Small intestine (tissue), 7 donors: ENCODE data around the gene TRIM32. TPM values are rescaled to one million over a fixed set of nuclear protein-coding genes. Genes with fewer than 3 reads are reported as not detected.

Source experiments
- DNase-seq, 2 donors: peaks; one replicate each; pipeline versions ENCODE4 v3.0.0 to v3.0.0-alpha.2; 2013
- FAIRE-seq: peaks from 2 replicates; lab custom pipeline; 2012; peaks lifted over from hg19 to GRCh38; lab: Jason Lieb, UNC
- H3K27ac ChIP-seq, 3 donors: one replicate each; pipeline ENCODE4 v1.5.1; 2013; ENCODE audit warnings: low read length in 2 of 3, mild to moderate bottlenecking in 2 of 3, control low read depth in 1 of 3, inconsistent platforms in 1 of 3, low read depth in 1 of 3, moderate library complexity in 1 of 3
- H3K27me3 ChIP-seq, 3 donors: one replicate each; pipeline ENCODE4 v1.6.1; 2013; ENCODE audit warnings: low read length in 3 of 3, inconsistent platforms in 1 of 3; ENCODE audit not compliant: control insufficient read depth in 3 of 3, insufficient read depth in 3 of 3
- H3K36me3 ChIP-seq, 3 donors: one replicate each; pipeline ENCODE4 v1.6.1; 2013; ENCODE audit warnings: low read length in 3 of 3, inconsistent platforms in 1 of 3, low read depth in 1 of 3, mild to moderate bottlenecking in 1 of 3, moderate library complexity in 1 of 3; ENCODE audit not compliant: control insufficient read depth in 3 of 3, insufficient read depth in 2 of 3
- H3K4me1 ChIP-seq, 3 donors: one replicate each; pipeline ENCODE4 v1.6.1; 2013; ENCODE audit warnings: low read length in 2 of 3, inconsistent platforms in 1 of 3, low read depth in 1 of 3, mild to moderate bottlenecking in 1 of 3, moderate library complexity in 1 of 3; ENCODE audit not compliant: control insufficient read depth in 3 of 3, insufficient read depth in 2 of 3
- H3K4me3 ChIP-seq, 3 donors: one replicate each; pipeline ENCODE4 v1.5.1; 2013; ENCODE audit warnings: low read length in 3 of 3, control low read depth in 1 of 3, inconsistent platforms in 1 of 3, low read depth in 1 of 3, mild to moderate bottlenecking in 1 of 3, moderate library complexity in 1 of 3
- H3K9me3 ChIP-seq, 2 donors: one replicate each; pipeline ENCODE4 v1.6.1; 2013; ENCODE audit warnings: low read depth in 1 of 2, low read length in 1 of 2; ENCODE audit not compliant: control insufficient read depth in 2 of 2, insufficient read depth in 1 of 2
- WGBS, 3 donors: extraction: QIAGEN DNeasy Blood & Tissue Kit; methylation state at CpG; one replicate each; pipeline ENCODE4 v1.1.7; 2013; 5-methylcytosine and 5-hydroxymethylcytosine counted together
- polyA plus RNA-seq, 4 donors: library from polyadenylated mRNA; stranded (reverse) in 3 of 4; unstranded in 1 of 4; fragments of 200-250 nt in 3 of 4; fragments of 120-200 nt in 1 of 4; gene quantifications; one replicate each; pipeline versions ENCODE4 v1.2.1 to v1.2.3, GENCODE V29; 2013
- donor health status: healthy with polysubstance abuse.
- donor health status: control.
- donor health status: control.
- donor health status: Bipolar disorder and iron deficiency.
- donor health status: healthy.

The TRIM32 gene
- polyA plus RNA-seq, 4 donors: 3.8 to 44.8 (median 7.0) TPM

- DNase-seq (no peak), FAIRE-seq (no peak)
- Histone ChIP-seq H3K27ac (no peak overlapping the region), H3K4me1 (no peaks in the 10 kb centered on the region), H3K4me3 (no peak overlapping the region), H3K27me3 (peaks cover 0 to 3% (median 0%) of the 10 kb centered on the region in 3 donors), H3K9me3 (no peaks in the 10 kb centered on the region), H3K36me3 (no peaks in the 10 kb centered on the region)
- 92 to 98% (median 94%) methylated on average over 4 of the region's 4 CpGs for whole genome bisulfite sequencing, 3 donors
Measured at GRCh38 chr9:116718111-116718510, 31.0 kb downstream of the TRIM32 start.

GRCh38 chr9:116720111-116720510, 33.0 kb downstream of the TRIM32 start:
- 81 to 90% (median 90%) methylated on average over 2 of the region's 2 CpGs for WGBS, 3 donors
- FAIRE-seq: no peak
- Histone ChIP-seq H3K4me3 (no peak overlapping the region), H3K27me3 (peaks cover 0 to 3% (median 0%) of the 10 kb centered on the region in 3 donors), H3K4me1 (no peaks in the 10 kb centered on the region), H3K9me3 (no peaks in the 10 kb centered on the region), H3K27ac (no peak overlapping the region), H3K36me3 (no peaks in the 10 kb centered on the region)
- no peak for DNase-seq

DNA sequence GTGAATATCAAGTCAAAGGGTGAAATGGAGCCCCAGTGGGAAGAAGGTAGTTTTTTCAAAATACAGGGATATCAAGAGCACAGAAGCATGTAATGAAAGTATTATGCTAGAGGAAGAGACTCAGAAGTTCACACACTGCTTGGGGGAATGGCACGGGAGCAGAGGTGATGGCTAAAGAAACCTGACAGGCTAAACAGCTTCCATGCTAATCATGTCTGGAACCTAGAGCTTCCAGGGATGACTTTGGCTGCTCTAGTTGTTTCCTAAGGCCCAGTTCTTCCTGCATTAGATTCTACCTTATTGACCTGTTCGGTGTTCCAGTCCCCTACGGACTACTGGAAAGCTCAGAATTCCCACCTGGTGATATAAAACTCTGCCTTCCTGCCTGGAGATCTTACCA, 34.3 kb downstream of the TRIM32 start:
- no peak for FAIRE-seq
- 91 to 98% (median 94%) methylated on average over 3 of the region's 3 CpGs for WGBS, 3 donors
- no peaks in the 10 kb centered on the region for H3K4me1 ChIP-seq

DNA sequence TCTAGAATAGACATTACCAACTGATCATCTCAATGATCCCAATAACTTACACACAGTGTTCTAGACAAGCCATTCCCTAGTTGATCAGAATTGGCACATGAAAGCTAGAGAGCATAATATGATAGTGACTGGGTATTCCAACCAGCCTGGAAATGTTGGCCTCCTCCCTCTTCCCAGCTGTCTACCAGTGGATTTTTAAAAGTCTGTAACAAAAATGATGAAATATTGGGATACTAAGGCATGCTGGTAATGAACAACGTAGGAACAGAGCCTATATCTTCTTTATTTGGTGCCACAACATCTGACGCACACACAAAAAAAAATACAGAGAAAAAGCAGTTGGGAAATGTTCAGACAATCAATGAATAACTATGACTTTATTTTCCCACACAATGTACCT, 34.8 kb downstream of the TRIM32 start:
- Histone ChIP-seq H3K36me3 (no peaks in the 10 kb centered on the region), H3K4me1 (no peaks in the 10 kb centered on the region), H3K9me3 (no peaks in the 10 kb centered on the region), H3K27me3 (peaks cover 0 to 3% (median 0%) of the 10 kb centered on the region in 3 donors), H3K27ac (no peak overlapping the region), H3K4me3 (no peak overlapping the region)
- 67 to 91% (median 81%) methylated on average over 2 of the region's 2 CpGs for WGBS, 3 donors
- FAIRE-seq: no peak
- DNase-seq: no peak

More for the DNA sequence above, 34.3 kb downstream of the TRIM32 start:
- Histone ChIP-seq H3K27me3 (peaks cover 0 to 3% (median 0%) of the 10 kb centered on the region in 3 donors), H3K27ac (no peak overlapping the region), H3K36me3 (no peaks in the 10 kb centered on the region), H3K9me3 (no peaks in the 10 kb centered on the region), H3K4me3 (no peak overlapping the region)
- no peak for DNase-seq

DNA sequence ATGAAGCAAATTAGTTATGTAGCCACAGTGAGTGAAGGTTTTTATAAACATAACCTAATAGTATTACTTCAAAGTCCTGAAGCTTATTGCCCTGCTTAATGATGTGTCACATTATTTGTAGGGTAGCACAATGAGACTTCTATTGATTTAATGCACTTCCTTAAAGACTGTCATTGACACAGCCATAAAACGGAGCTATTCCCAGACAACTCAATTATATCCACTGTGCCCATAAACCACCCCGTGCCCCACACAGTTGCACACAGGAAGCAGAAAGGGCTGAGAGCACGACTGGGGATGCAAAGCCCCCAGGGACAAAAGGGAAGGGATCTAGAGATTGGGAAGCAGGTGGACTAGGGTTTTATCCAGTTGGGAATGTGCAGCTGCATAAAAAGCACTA, 37.0 kb downstream of the TRIM32 start:
- no peaks in the 10 kb centered on the region for H3K36me3 ChIP-seq
- DNase-seq: peak; percentile 4 to 15
- H3K4me3 ChIP-seq: no peak overlapping the region
- no peak overlapping the region for H3K27ac ChIP-seq
- FAIRE-seq: no peak
- H3K27me3 ChIP-seq: peaks cover 0 to 3% (median 0%) of the 10 kb centered on the region in 3 donors
- H3K9me3 ChIP-seq: no peaks in the 10 kb centered on the region
- H3K4me1 ChIP-seq: no peaks in the 10 kb centered on the region
- WGBS, 3 donors: 6 to 28% (median 21%) methylated on average over 3 of the region's 3 CpGs

GRCh38 chr9:116726602-116727001, 39.5 kb downstream of the TRIM32 start:
- H3K36me3 ChIP-seq: no peaks in the 10 kb centered on the region
- FAIRE-seq (no peak), DNase-seq (no peak)
- no peaks in the 10 kb centered on the region for H3K9me3 ChIP-seq
- no peaks in the 10 kb centered on the region for H3K27me3 ChIP-seq
- no peak overlapping the region for H3K4me3 ChIP-seq
- no peaks in the 10 kb centered on the region for H3K4me1 ChIP-seq
- no peak overlapping the region for H3K27ac ChIP-seq

- no peak for DNase-seq
- no peak overlapping the region for H3K4me3 ChIP-seq
- H3K9me3 ChIP-seq: no peaks in the 10 kb centered on the region
- no peak for FAIRE-seq
- H3K4me1 ChIP-seq: no peaks in the 10 kb centered on the region
- H3K27ac ChIP-seq: no peak overlapping the region
- 73 to 76% (median 75%) methylated on average over 9 of the region's 9 CpGs for WGBS, 3 donors
- peaks cover 0 to 5% (median 0%) of the 10 kb centered on the region in 3 donors for H3K27me3 ChIP-seq
- H3K36me3 ChIP-seq: no peaks in the 10 kb centered on the region
Measured at GRCh38 chr9:116733010-116733641, 46.0 kb downstream of the TRIM32 start.

DNA sequence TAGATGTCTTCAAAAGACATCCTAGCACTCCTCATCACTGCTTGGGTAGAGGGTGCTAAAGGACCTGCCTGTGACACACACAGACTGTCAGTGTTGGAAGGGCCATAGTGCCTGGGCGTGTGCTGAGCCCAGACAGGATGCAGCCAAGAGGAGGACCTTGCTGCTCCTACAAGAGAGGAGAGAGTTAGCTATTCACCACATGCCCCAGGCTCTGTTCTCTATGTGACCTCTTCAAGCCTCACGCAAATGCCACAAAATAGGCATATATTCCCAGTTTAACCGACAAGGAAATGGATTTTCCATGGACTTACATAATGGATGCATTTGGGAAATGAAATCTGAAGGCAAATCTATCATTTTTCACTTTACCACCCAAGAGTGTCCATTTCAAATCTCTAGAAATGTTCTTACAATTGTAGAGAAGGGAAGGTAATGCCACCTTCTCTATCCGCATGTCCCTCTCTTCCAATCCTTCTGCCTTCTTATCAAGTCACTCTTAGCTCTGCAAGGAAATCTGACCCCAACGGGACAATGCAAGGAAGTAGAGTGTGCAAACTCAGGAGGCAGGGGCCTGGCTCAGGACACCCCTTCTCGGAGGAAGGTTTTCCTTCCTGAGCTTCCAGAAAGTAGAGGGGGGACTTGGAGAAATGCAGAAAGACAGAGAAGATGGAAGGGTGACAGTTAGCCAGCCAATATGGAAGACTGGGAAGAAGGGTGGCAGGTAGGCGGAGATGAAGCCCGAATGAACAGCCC, 49.5 kb downstream of the TRIM32 start:
- Histone ChIP-seq H3K27me3 (peaks cover 0 to 5% (median 0%) of the 10 kb centered on the region in 3 donors), H3K4me1 (no peaks in the 10 kb centered on the region), H3K36me3 (no peaks in the 10 kb centered on the region), H3K9me3 (no peaks in the 10 kb centered on the region), H3K27ac (no peak overlapping the region), H3K4me3 (no peak overlapping the region)
- WGBS, 3 donors: 50 to 58% (median 53%) methylated on average over 8 of the region's 8 CpGs
- DNase-seq (no peak), FAIRE-seq (no peak)
